GM19468 (cell line): ENCODE results near the gene SET.
"Not testable (repeated sequence)": the region's sequence is repeated elsewhere in the genome, so short reads cannot be mapped to it uniquely, and the experiment has no call there.

Experiments
- ATAC-seq: cut with Tn5 transposase; IDR thresholded peaks from one replicate; pipeline ENCODE4 v1.9.1; 2021; ENCODE audit warnings: mild to moderate bottlenecking, moderate library complexity, moderate number of reproducible peaks; ENCODE audit not compliant: unreplicated experiment; ENCODE audit errors: extremely low read depth

The SET gene, protein sequence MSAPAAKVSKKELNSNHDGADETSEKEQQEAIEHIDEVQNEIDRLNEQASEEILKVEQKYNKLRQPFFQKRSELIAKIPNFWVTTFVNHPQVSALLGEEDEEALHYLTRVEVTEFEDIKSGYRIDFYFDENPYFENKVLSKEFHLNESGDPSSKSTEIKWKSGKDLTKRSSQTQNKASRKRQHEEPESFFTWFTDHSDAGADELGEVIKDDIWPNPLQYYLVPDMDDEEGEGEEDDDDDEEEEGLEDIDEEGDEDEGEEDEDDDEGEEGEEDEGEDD

DNA sequence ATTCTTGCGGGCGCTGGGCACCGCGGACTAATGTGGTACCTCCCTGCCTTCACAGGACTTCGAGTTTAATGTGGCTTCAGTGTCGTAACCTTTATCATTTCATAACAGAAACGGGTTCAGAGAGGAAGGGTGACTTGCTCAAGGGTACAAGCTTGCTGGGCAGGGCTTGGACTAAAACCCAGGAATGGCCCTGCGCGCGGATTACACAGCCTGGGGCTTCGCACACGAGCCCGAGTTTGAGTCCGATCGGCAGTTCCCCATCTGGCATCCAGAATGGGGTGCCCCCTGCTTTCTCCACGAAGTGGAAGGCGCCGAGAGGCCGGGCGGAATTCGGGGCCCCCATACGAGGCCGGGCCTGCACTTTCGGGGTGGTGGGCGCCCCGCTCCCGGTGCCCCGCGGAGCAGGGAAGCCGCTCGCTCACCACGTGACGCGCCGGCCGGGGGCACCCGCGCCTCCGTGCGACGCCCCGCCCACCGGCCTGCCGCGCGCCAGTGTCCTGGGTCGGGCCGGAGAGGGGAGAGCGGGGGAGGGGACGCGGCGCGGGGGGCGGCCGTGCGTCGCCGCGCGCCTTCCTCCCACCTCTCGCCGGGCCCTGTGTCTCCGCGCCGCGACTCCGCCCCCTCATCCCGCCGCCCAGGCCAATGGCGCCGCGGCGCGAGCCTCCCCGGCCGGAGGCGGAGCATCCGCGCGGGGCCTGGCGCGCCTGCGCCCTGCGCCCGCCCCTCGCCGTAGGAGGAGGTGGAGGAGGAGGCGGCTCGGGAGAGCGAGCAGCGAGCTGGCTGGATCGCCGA lies at the start of gene SET:
Gene SET, plus strand, starts transcription at position 722 of the 792 bp plus-strand sequence. CDS start 361 bp downstream, outside the sequence.
- ATAC-seq: peak; percentile 76

DNA sequence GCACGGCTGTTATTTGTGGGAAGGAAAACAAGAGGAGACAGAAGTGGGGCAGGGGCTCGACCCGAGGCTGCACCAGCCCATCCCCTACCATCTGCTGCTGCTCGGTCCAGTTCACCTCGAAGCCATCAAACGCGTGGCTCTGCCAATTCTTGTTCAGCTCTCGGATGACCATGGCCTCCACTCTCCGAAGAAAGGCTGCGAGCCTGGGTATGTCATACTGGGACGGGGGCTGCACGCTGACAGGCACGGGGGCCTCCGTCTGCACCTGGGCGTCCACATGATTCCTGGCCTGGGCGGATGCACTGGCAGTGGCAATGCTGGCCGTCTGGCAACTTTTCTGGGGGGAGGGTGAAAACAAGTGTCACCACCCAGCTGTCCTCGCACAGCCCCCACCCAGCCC lies 48.4 kb upstream of the SET start:
- no peak for ATAC-seq

DNA sequence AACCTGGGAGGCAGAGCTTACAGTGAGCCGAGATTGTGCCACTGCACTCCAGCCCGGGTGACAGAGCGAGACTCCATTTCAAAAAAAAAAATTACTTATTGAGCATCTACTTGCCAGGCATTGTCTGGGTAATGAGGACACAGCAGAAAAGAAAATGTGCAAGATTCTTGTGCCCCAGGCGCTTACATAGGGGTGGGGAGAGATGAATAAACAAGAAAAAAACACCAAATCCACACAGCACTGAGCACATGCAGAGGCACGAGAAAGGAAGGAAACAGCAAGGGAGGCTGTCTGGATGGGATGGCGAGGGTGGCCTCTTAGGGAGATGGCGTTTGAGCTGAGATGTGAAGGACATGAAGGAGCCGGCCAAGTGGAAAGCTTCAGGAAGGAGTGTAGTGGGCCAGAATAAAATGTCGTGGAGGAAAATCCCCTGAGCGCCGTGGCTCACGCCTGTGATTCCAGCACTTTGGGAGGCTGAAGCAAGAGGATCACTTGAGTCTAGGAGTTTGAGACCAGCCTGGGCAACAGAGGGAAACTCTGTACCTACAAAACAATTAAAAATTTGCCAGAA lies 46.3 kb upstream of the SET start:
- no peak for ATAC-seq

DNA sequence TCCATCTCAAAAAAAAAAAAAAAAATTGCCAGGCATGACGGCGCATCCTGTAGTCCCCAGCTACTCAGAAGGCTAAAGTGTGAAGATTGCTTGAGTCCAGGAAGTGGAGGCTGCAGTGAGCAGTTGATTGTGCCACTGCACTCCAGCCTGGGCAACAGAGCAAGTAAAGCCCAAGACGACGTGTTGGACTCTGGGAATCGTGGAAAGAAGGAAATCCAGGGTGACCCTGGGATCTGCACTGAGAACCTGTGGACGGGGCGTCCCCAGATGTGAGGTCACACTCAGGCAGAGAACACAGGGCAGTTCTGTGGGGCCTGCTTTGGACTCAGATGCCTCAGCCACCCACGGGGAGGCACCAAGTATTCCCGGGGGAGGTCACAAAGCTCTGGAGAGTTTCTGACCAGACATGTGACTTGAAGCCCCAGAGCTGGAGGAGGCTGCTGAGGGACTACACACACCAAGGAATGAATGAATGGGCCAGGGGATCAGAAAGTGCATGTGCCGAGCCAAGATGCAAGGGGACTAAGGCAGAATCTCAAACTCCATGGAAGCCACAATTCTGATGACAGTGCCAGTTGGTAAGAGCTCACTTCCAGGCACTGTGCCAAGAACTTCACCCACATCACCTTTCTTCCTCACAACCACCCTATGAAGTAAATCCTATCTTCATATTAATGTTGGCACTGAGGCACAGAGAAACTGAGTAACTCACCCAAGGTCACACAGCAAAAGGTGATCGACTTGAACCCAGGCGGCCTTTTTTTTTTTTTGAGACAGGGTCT lies 45.3 kb upstream of the SET start:
- no peak for ATAC-seq

DNA sequence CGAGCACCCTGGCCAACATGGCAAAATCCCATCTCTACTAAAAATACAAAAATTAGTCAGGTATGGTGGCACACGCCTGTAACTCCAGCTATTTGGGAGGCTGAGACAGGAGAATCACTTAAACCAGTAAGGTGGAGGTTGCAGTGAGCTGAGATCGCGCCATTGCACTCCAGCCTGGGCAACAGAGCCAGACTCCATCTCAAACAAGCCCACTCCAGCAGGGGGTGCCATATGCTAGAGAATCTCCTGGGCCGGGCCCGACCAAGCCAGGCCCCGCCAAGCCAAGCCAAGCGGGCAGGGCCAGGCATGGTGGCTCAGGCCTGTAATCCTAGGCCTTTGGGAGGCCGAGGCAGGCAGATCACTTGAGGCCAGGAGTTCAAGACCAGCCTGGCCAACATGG lies 40.8 kb upstream of the SET start:
- ATAC-seq: not testable (repeated sequence)

DNA sequence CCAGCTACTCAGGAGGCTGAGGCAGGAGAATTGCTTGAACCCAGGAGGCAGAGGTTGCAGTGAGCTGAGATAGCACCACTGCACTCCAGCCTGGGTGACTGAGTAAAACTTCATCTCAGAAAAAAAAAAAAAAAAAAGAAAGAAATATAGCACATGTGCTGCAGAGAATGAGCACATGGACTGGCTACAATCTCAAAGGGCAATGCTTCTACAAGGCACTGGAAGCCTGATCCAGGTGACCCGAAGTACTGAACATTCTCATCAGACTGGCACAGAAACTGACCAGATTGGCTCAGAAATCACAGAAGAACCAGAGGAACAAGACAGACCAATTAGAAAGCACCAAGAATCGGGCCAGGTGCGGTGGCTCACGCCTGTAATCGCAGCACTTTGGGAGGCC lies 37.2 kb upstream of the SET start:
- ATAC-seq: no peak

DNA sequence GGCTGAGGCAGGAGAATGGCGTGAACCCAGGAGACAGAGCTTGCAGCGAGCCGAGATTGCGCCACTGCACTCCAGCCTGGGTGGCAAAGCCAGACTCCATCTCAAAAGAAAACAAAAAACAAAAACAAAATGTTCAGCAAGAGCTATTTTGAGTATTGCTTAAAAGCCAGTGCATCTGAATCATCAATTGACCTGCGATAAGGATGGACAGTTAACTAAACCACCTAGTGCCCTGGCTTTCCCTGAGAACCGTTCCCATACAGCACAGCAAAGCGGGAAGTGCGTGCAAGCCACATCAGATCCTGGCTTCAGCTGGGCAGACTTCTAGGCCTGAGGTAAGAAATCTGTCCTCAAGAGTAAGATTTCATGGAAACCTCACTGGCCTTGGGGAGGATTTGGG lies 35.1 kb upstream of the SET start:
- ATAC-seq: no peak

DNA sequence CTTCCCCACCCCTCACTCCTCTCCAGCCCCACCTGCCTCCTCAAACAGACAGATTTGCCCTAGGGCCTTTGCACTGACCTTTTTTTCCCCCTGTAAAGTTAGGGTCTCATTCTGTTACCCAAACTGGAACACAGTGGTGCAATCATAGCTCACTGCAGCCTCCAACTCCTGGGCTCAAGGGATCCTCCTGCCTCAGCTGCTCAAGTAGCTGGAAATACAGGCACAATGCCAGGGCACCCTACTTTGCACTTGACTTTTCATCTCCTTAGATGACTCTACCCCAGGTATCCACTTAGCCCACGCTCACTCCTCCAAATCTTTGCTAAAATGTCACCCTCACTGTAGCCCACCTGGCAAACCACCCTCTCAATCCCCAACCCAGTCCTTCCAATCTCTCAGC lies 34.5 kb upstream of the SET start:
- no peak for ATAC-seq

DNA sequence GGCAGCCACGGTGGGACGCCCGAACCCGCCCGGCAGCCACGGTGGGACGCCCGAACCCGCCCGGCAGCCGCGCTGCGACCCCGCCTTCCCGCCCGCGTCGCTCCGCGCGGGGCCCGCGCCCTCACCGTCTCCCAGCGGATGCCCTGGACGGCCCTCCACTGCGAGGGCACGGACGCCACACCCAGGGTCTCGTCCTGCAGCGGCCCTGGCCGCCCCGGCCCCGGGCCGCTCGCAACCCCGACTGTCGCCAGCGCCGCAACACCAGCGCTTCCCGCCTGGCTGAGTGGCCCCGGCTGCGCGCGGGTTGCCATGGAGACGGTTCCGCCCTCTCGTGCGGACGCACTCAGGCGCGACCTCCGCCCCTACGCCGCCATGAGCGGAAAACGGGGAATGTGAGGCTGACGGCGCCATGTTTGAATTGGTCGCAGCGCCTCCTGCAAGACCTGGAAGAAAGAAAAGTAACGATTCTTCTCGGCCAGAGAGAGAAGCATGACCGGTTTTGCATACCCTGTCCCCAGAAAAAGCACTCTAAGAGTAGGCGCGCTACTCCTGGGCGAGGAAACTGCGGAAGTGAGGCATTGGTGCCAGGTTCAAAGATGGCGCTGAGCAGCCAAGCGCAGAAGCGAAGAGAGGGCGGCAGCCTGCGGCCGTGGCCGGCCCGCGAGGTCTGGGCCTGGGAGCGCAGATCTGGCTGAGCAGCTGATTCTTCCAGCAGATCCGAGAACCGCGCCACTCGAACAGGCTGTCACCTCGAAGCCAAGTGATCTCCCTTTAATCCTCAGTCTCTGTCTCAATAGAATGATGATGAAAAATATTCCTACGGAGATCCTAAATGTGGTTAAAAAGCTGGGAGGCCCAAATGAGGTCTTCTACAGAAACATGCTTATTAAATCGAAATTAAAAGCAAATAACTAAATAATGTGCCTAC lies 32.3 kb upstream of the SET start, which contains the start of gene DYNC2I2:
Gene DYNC2I2, minus strand, starts transcription at position 432 of the 928 bp plus-strand sequence. Its CDS starts 121 bp downstream, at position 311.
- ATAC-seq: peak; percentile 37

DNA sequence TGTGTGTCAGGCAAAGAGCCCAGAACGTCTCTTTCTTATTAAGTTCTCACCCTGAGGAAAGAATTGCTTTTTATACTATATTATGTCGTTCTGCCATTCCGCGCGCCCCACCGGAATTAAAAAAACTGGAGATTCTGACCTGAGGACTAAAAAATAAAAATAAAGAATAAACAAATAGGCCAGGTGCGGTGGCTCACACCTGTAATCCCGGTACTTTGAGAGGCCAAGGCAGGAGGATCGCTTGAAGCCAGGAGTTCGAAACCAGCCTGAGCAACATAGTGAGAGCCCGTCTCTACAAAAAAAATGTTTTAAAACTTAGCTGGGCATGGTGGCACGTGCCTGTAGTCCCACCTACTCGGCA lies 31.7 kb upstream of the SET start:
- no peak for ATAC-seq

DNA sequence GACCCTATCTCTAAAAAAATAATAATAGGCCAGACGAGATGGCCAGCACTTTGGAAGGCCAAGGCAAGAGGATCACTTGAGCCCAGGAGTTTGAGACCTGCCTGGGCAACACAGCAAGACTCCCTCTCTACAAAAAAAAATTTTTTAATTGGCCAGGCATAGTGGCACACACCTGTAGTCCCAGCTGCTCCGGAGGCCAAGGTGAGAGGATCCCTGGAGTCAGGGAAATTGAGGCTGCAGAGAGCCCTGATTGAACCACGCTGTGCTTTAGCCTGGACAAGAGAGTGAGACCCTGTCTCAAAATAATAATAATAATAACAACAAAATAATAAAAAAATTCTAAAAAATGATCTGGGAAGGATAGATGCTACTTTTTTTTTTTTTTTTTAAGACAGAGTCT lies 31.2 kb upstream of the SET start:
- no peak for ATAC-seq

DNA sequence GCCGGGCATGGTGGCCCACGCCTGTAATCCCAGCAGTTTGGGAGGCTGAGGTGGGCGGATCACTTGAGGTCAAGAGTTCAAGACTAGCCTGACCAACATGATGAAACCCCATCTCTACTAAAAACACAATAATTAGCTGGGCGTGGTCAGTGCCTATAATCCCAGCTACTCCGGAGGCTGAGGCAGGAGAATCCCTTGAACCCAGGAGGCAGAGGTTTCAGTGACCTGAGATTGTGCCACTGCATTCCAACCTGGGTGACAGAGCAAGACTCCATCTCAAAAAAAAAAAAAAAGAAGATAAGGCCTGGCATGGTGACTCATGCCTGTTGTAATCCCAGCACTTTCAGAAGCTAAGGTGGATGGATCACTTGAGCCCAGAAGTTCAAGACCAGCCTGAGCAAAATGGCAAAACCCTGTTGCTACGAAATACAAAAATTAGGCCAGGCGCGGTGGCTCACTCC lies 22.5 kb upstream of the SET start:
- not testable (repeated sequence) for ATAC-seq

DNA sequence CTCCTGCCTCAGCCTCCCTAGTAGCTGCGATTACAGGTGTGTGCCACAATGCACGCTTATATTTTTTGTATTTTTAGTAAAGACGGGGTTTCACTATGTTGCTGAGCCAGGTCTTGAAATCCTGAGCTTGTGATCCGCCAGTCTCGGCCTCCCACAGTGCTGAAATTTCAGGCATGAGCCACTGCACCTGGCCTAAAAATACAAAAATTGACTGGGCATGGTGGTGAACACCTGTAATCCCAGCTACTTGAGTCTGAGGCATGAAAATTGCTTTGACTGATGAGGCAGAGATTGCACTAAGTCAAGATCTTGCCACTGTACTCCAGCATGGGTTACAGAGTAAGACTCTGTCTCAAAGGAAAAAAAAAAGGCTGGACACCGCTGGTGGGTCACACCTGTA lies 19.2 kb upstream of the SET start:
- no peak for ATAC-seq

DNA sequence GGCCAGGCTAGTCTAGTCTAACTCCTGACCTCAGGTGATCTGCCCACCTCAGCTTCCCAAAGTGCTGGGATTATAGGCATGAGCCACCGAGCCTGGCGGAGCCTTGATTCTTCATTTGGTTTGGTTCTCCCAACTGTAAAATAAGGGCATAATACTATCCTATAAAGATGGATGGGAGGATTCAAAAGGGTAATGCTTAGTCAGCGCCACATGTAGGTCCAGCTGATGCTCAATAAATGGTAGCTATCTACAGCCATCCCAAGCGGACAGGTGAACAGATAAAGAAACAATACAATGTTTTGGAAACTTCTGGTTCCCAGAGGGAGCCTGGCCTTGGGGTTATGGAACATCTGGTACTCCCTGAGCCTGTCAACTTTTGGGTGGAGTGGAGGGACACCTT lies 13.6 kb upstream of the SET start:
- no peak for ATAC-seq

DNA sequence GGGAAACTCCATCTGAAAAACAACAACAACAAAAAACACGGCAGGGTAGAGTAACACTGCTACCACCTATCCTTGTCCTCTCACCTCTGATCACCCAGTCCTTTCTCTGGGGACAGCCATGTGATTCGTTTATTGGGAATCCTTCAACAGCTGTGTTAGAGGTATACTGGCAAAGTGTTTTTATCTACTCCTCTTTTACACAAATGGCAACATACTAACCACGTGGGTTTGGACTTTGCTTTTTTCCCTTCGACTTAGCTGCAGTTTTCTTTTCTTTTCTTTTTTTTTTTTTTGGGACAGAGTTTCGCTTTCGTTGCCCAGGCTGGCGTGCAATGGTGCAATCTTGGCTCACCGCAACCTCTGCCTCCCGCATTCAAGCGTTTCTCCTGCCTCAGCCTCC lies 11.2 kb upstream of the SET start:
- no peak for ATAC-seq

DNA sequence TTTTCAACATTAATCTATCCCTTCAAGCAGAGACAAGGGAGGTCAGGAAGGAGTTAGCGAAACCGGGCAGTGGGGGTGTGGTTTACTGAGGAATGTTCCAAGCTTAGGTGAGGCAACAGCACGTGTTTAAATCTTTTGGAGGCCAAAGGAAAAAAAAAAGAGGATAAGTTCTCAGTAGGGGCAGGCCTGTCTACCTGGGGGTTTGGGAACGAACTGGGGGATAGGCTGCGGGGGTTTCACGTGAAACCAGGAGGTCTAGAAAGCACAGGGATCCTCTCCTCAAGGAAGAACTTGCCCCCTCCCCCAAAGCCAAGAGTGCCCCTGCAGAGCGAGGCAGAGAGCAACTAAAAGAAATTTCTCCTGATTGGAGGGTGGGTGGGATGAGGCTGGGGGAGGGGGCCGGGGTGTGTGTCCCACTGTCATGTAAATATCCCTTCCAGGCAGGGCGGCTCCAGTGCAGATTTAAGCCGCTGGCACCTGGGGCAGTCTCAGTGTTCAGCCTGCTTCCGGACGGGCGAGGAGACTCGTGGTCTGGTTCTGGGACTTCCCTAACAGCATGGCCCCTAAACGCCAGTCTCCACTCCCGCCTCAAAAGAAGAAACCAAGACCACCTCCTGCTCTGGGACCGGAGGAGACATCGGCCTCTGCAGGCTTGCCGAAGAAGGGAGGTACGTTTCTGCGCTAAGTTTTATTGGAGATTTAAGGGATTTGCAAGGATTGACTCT lies 5.5 kb upstream of the SET start:
- no peak for ATAC-seq

DNA sequence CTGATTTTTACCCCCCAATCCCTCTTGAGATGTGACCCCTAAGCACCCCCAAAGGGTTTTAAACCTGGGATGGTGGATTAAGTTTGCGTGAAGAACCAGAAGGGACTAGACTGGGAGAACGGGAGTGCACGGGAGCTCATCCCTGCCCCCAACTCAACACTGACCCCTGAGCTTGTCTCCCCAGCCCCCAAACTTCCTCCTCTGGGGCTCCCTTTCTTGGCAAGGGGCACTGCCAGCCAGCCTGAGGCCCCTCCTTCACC lies 5.0 kb upstream of the SET start:
- ATAC-seq: no peak

DNA sequence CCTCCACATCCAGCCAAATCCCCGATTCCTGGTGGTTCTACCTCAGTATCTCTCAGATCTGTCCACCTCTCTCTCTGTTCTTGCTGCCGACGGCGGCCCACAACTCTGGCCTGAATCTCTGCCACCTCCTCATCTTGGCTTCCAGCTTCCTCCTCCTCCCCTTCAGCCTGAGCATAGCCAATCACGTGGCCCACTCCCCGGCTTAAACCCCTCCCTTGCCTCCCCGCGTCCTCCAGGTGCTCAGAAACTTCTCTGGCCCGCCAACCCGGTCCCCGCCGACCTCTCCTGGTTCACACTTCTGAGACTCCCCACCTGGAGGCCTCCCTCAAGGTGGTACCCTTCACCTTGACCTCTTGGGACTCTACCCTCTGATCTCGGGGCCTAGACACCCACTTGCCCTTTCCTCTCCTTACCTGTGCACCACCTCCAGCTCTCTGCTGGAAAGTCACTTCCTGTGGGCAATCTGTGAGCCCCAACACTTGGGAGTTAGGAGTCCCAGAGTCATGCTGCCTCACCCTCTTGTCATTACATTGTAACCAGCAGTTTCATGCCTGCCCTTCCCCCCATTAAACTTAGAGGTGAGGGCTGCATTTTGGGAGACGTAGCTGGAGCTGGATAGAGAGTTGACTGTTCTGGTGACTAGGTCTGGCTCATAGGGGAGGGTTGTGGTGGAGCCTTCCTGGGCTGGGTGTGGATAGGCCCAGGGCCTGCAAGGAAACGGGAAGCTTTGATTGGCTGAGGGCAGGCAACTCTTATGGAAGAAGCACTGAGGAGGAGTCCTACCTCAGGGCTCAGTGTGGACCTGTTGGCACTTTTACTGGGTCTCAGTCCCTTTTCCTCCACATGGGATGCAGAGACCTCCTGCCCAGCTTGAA lies 4.5 kb upstream of the SET start:
- ATAC-seq: no peak
